AG09309 (cell line): Measurements from ENCODE around the gene PPP1R7.

ENCODE experiments used
- DNase-seq: peaks from one replicate; pipeline ENCODE4 v3.0.0-alpha.2; 2010; ENCODE audit warnings: low read depth
- H3K4me3 ChIP-seq: 2 replicates; pipeline ENCODE4 v1.5.1; 2011; ENCODE audit warnings: mild to moderate bottlenecking, low read depth, low read length, moderate library complexity; ENCODE audit not compliant: control insufficient read depth
- CTCF ChIP-seq: IDR thresholded peaks from 2 replicates; pipeline ENCODE4 v1.5.1; 2011; ENCODE audit warnings: mild to moderate bottlenecking, low read depth, low read length, inconsistent platforms; ENCODE audit not compliant: insufficient read depth, control insufficient read depth; ENCODE audit errors: missing control alignments

Gene PPP1R7

GRCh38 chr2:241197947-241198346 is 47.7 kb downstream of the PPP1R7 start:
- no peak for TF ChIP-seq CTCF
- no peak for DNase-seq
- no peak overlapping the region for H3K4me3 ChIP-seq

- DNase-seq = no peak
- no peak overlapping the region for H3K4me3 ChIP-seq
- no peak for TF ChIP-seq CTCF
These were observed 48.4 kb downstream of the PPP1R7 start for GRCh38 chr2:241198381-241199279.

GRCh38 chr2:241199286-241199685 is 49.0 kb downstream of the PPP1R7 start:
- H3K4me3 ChIP-seq = no peak overlapping the region
- DNase-seq = no peak
- no peak for TF ChIP-seq CTCF

GRCh38 chr2:241199897-241200821 is 49.9 kb downstream of the PPP1R7 start:
- TF ChIP-seq CTCF = no peak
- DNase-seq = no peak
- H3K4me3 ChIP-seq = no peak overlapping the region

GRCh38 chr2:241200822-241201395 is 50.6 kb downstream of the PPP1R7 start:
- TF ChIP-seq CTCF = no peak
- no peak for DNase-seq
- H3K4me3 ChIP-seq = no peak overlapping the region
